ENCODE measurements around the gene CAMK1. TPM values are rescaled to one million over a fixed set of nuclear protein-coding genes. Genes with fewer than 3 reads are reported as not detected.

The CAMK1 gene
- total and polyA plus RNA-seq, 2 experiments from 2014 or later, result 20.4 to 23.7 TPM

- peaks cover 5% of the 10 kb centered on the region for H3K4me1 ChIP-seq (ENCODE audit: low read depth)
- H3K36me3 ChIP-seq, result peaks cover 50% of the 10 kb centered on the region
- peak in 1 of 2 donors; percentile 94 for DNase-seq (ENCODE audit: low read depth in 1 of 2, low spot score in 1 of 2)
- H3K27me3 ChIP-seq, result no peaks in the 10 kb centered on the region
- TF ChIP-seq, protein P1, sequence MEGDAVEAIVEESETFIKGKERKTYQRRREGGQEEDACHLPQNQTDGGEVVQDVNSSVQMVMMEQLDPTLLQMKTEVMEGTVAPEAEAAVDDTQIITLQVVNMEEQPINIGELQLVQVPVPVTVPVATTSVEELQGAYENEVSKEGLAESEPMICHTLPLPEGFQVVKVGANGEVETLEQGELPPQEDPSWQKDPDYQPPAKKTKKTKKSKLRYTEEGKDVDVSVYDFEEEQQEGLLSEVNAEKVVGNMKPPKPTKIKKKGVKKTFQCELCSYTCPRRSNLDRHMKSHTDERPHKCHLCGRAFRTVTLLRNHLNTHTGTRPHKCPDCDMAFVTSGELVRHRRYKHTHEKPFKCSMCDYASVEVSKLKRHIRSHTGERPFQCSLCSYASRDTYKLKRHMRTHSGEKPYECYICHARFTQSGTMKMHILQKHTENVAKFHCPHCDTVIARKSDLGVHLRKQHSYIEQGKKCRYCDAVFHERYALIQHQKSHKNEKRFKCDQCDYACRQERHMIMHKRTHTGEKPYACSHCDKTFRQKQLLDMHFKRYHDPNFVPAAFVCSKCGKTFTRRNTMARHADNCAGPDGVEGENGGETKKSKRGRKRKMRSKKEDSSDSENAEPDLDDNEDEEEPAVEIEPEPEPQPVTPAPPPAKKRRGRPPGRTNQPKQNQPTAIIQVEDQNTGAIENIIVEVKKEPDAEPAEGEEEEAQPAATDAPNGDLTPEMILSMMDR (IDR thresholded peaks at IDR 0.05; ENCODE audit: low read depth, low read length), result no peak
- H3K9me3 ChIP-seq (ENCODE audit: low read depth), result no peaks in the 10 kb centered on the region
- H3K4me3 ChIP-seq, result no peak overlapping the region
- no peak overlapping the region for H3K27ac ChIP-seq
These were observed 23.4 kb downstream of the CAMK1 start for GRCh38 chr3:9746330-9746729.

DNA sequence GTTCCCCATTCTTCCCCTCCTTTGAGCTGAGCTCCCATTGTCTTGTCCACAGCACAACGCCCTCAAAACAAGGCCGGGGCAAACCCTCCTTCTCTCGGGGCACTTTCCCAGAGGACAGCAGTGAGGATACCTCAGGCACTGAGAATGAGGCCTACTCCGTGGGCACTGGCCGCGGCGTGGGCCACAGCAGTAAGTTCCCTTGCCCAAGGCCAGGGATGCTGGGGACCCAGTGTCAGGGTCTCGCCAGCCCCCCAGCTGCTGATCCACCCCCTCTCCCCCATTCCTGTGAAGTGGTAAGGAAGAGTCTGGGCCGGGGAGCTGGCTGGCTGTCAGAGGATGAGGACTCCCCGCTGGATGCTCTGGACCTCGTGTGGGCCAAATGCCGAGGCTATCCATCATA, 24.2 kb downstream of the CAMK1 start:
- no peak overlapping the region for H3K27ac ChIP-seq
- peaks cover 58% of the 10 kb centered on the region for H3K36me3 ChIP-seq
- H3K4me1 ChIP-seq (ENCODE audit: low read depth), result peaks cover 1% of the 10 kb centered on the region
- no peaks in the 10 kb centered on the region for H3K9me3 ChIP-seq (ENCODE audit: low read depth)
- no peaks in the 10 kb centered on the region for H3K27me3 ChIP-seq
- no peak for DNase-seq (ENCODE audit: low read depth in 1 of 2, low spot score in 1 of 2)
- no peak overlapping the region for H3K4me3 ChIP-seq
- TF ChIP-seq, protein P1 (IDR thresholded peaks at IDR 0.05; ENCODE audit: low read depth, low read length), result no peak

DNA sequence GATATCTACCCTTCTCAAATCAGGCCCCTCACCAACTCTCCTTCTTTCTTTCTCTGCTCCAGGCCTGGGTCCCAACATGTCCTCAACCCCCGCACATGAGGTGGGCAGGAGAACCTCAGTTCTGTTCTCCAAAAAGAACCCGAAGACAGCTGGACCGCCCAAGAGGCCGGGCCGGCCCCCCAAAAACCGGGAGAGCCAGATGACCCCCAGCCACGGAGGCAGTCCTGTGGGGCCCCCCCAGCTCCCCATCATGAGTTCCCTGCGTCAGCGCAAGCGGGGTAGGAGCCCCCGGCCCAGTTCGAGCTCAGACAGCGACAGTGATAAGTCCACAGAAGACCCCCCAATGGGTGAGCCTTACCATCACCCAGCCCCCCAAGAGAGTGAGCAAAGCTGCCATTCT, 25.6 kb downstream of the CAMK1 start:
- no peak for DNase-seq (ENCODE audit: low read depth in 1 of 2, low spot score in 1 of 2)
- no peaks in the 10 kb centered on the region for H3K4me1 ChIP-seq (ENCODE audit: low read depth)
- no peaks in the 10 kb centered on the region for H3K9me3 ChIP-seq (ENCODE audit: low read depth)
- H3K36me3 ChIP-seq, result peaks cover 71% of the 10 kb centered on the region
- no peak overlapping the region for H3K4me3 ChIP-seq
- TF ChIP-seq, protein P1 (IDR thresholded peaks at IDR 0.05; ENCODE audit: low read depth, low read length), result no peak
- H3K27me3 ChIP-seq, result no peaks in the 10 kb centered on the region
- no peak overlapping the region for H3K27ac ChIP-seq

DNA sequence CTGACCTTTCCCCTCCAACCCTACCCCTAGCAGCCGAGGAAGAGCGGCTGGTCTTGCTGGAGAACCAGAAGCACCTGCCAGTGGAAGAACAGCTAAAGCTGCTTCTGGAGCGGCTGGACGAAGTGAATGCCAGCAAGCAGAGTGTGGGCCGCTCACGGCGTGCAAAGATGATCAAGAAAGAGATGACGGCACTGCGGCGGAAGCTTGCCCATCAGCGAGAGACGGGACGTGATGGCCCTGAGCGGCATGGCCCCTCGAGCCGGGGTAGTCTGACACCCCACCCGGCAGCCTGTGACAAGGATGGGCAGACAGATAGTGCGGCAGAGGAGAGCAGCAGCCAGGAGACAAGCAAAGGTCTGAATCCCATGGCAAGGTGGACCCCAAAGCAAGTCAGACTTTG, 26.2 kb downstream of the CAMK1 start:
- Histone ChIP-seq H3K27me3 (no peaks in the 10 kb centered on the region), H3K4me3 (no peak overlapping the region), H3K36me3 (peaks cover 73% of the 10 kb centered on the region), H3K4me1 (ENCODE audit: low read depth) (no peaks in the 10 kb centered on the region), H3K27ac (no peak overlapping the region), H3K9me3 (ENCODE audit: low read depth) (no peaks in the 10 kb centered on the region)
- TF ChIP-seq, protein P1 (IDR thresholded peaks at IDR 0.05; ENCODE audit: low read depth, low read length), result no peak
- no peak for DNase-seq (ENCODE audit: low read depth in 1 of 2, low spot score in 1 of 2)

- H3K27me3 ChIP-seq, result no peaks in the 10 kb centered on the region
- DNase-seq (ENCODE audit: low read depth in 1 of 2, low spot score in 1 of 2), result no peak
- TF ChIP-seq, protein P1 (IDR thresholded peaks at IDR 0.05; ENCODE audit: low read depth, low read length), result no peak
- H3K4me3 ChIP-seq, result no peak overlapping the region
- H3K9me3 ChIP-seq (ENCODE audit: low read depth), result no peaks in the 10 kb centered on the region
- peaks cover 75% of the 10 kb centered on the region for H3K36me3 ChIP-seq
- H3K4me1 ChIP-seq (ENCODE audit: low read depth), result no peaks in the 10 kb centered on the region
- no peak overlapping the region for H3K27ac ChIP-seq
These were observed 27.2 kb downstream of the CAMK1 start for GRCh38 chr3:9742560-9742959.

GRCh38 chr3:9739181-9739580, 30.6 kb downstream of the CAMK1 start:
- TF ChIP-seq, protein P1 (IDR thresholded peaks at IDR 0.05; ENCODE audit: low read depth, low read length), result no peak
- no peaks in the 10 kb centered on the region for H3K4me1 ChIP-seq (ENCODE audit: low read depth)

More at GRCh38 chr3:9739181-9739580, 30.6 kb downstream of the CAMK1 start:
- DNase-seq (ENCODE audit: low read depth in 1 of 2, low spot score in 1 of 2), result no peak
- peaks cover 66% of the 10 kb centered on the region for H3K36me3 ChIP-seq
- no peak overlapping the region for H3K27ac ChIP-seq
- no peaks in the 10 kb centered on the region for H3K9me3 ChIP-seq (ENCODE audit: low read depth)
- H3K27me3 ChIP-seq, result no peaks in the 10 kb centered on the region
- H3K4me3 ChIP-seq, result no peak overlapping the region

Data from cardiac muscle cell (in vitro differentiated cells and primary cell).